Left ventricle myocardium inferior (tissue), 1 donor: ENCODE measurements around the gene SCAANT1. TPM values are rescaled to one million over a fixed set of nuclear protein-coding genes. Genes with fewer than 3 reads are reported as not detected.

Source experiments
- DNase-seq: peaks from one replicate; pipeline ENCODE4 v3.0.0-alpha.2; 2020
- H3K27ac ChIP-seq: fragments of 200-600 bp; replicated peaks from 2 replicates; pipeline ENCODE4 v1.8.0; 2021
- H3K27me3 ChIP-seq: fragments of 200-600 bp; 2 replicates; pipeline ENCODE4 v1.8.0; 2021; ENCODE audit warnings: low read depth
- H3K36me3 ChIP-seq: fragments of 200-600 bp; 2 replicates; pipeline ENCODE4 v1.8.0; 2021
- H3K4me1 ChIP-seq: fragments of 200-600 bp; 2 replicates; pipeline ENCODE4 v1.8.0; 2021
- H3K4me3 ChIP-seq: fragments of 200-600 bp; 2 replicates; pipeline ENCODE4 v1.8.0; 2021; ENCODE audit warnings: mild to moderate bottlenecking, moderate library complexity
- H3K9me3 ChIP-seq: fragments of 200-600 bp; replicated peaks from 2 replicates; pipeline ENCODE4 v1.8.0; 2021
- CTCF ChIP-seq: fragments of 200-600 bp; IDR thresholded peaks from 2 replicates; pipeline ENCODE4 v1.8.0; 2021; ENCODE audit warnings: antibody characterized with exemption, mild to moderate bottlenecking, borderline replicate concordance
- intact Hi-C: fragments of 100-400 bp; cut with micrococcal nuclease; formaldehyde crosslinking; loops from one replicate; pipeline ENCODE4 v1.11.0; 2022
- total RNA-seq: library from RNA; stranded (reverse); fragmentation: NEBNext Ultra II Directional; extraction: Animal tissue kit (Norgen Biotek cat#: 25700); gene quantifications from one replicate; pipeline ENCODE4 v1.2.1, GENCODE V29; 2021
- donor health status: DM: no; HTN: yes; CAD: no; lungs with severe emphysema.

Gene SCAANT1
- total RNA-seq, 1 donor from 2014 or later, result not detected

GRCh38 chr3:63867225-63867624 lies 45.0 kb downstream of the SCAANT1 start:
- intact Hi-C loops, result no loop called here
- no peak for TF ChIP-seq CTCF
- Histone ChIP-seq H3K27ac (no peak overlapping the region), H3K27me3 (no peaks in the 10 kb centered on the region), H3K36me3 (no peaks in the 10 kb centered on the region), H3K4me3 (no peak overlapping the region), H3K4me1 (peaks cover 40% of the 10 kb centered on the region), H3K9me3 (no peaks in the 10 kb centered on the region)
- no peak for DNase-seq

GRCh38 chr3:63864965-63865327 lies 47.2 kb downstream of the SCAANT1 start:
- no peaks in the 10 kb centered on the region for H3K9me3 ChIP-seq
- peak overlapping the region; percentile 97 for H3K4me3 ChIP-seq
- no peaks in the 10 kb centered on the region for H3K36me3 ChIP-seq
- no peaks in the 10 kb centered on the region for H3K27me3 ChIP-seq
- intact Hi-C loops, result no loop called here
- no peak for DNase-seq
- peaks cover 31% of the 10 kb centered on the region for H3K4me1 ChIP-seq
- H3K27ac ChIP-seq, result peak overlapping the region; percentile 90
- TF ChIP-seq CTCF, result no peak

GRCh38 chr3:63864008-63864964 lies 47.9 kb downstream of the SCAANT1 start:
- no peak for TF ChIP-seq CTCF
- Histone ChIP-seq H3K27me3 (no peaks in the 10 kb centered on the region), H3K4me3 (peak overlapping the region; percentile 97), H3K27ac (peak overlapping the region; percentile 90), H3K36me3 (no peaks in the 10 kb centered on the region), H3K9me3 (no peaks in the 10 kb centered on the region), H3K4me1 (peaks cover 31% of the 10 kb centered on the region)
- intact Hi-C loops, result no loop called here
- DNase-seq, result peak; percentile 45

- no peaks in the 10 kb centered on the region for H3K27me3 ChIP-seq
- H3K9me3 ChIP-seq, result no peaks in the 10 kb centered on the region
- TF ChIP-seq CTCF, result no peak
- peaks cover 31% of the 10 kb centered on the region for H3K4me1 ChIP-seq
- intact Hi-C loops, result no loop called here
- no peaks in the 10 kb centered on the region for H3K36me3 ChIP-seq
- H3K4me3 ChIP-seq, result peak within 1 kb of the TSS; percentile 97
- H3K27ac ChIP-seq, result peak within 1 kb of the TSS; percentile 93
- DNase-seq, result peak; percentile 75
Measured at GRCh38 chr3:63863150-63864007, 48.8 kb downstream of the SCAANT1 start, which contains the start of the genes ATXN7 and THOC7. Gene ATXN7, plus strand, starts transcription at chr3:63863867. Its CDS starts 48,732 bp downstream, at chr3:63912599. Gene THOC7, minus strand, starts transcription at chr3:63863805. Its CDS starts 15 bp downstream, at chr3:63863790.

- Histone ChIP-seq H3K27ac (peak overlapping the region; percentile 93), H3K27me3 (no peaks in the 10 kb centered on the region), H3K4me1 (peaks cover 31% of the 10 kb centered on the region), H3K36me3 (no peaks in the 10 kb centered on the region), H3K9me3 (no peaks in the 10 kb centered on the region), H3K4me3 (peak overlapping the region; percentile 97)
- intact Hi-C loops, result no loop called here
- DNase-seq, result no peak
- no peak for TF ChIP-seq CTCF
Measured at GRCh38 chr3:63862804-63863149, 49.4 kb downstream of the SCAANT1 start.
